ENCODE results near the gene CCT7. TPM values are rescaled to one million over a fixed set of nuclear protein-coding genes. Genes with fewer than 3 reads are reported as not detected.

CCT7 gene
- total and polyA plus RNA-seq, 2 donors (not counting 3 experiments of a cell fraction or from before 2014, with no cell fraction given) = 343 to 362 TPM

GRCh38 chr2:73260338-73260984 lies 26.4 kb downstream of the CCT7 start:
- ChIA-PET POLR2A (no interaction called here), CTCF (interaction anchor here (1.0 to 1.9 kb wide), 6 partner anchors 9 to 367 kb away, joined by 3 to 5 read pairs (median 4); no protein-coding TSS in a partner anchor)
- H3K9me3 ChIP-seq (replicated peaks; ENCODE audit: control insufficient read depth, insufficient read depth, low read length) = no peaks in the 10 kb centered on the region
- intact Hi-C loops (cut with micrococcal nuclease) (loop anchor here (5.0 kb wide), 1 partner anchor 98 kb away; no protein-coding TSS in a partner anchor), dilution Hi-C loops (cut with MboI; ENCODE audit: extremely low pct_ligation_motif_present, low sequenced_read_pairs) (no loop called here)
- TF ChIP-seq CTCF (IDR thresholded peaks at IDR 0.05; ENCODE audit: extremely low read depth in 1 of 2, insufficient read depth in 1 of 2, low read depth in 1 of 2, low read length in 2 of 2) = peak; percentile 39 to 64
- TF ChIP-seq JUN (IDR thresholded peaks at IDR 0.05; ENCODE audit: borderline replicate concordance, insufficient read depth, insufficient read length, low read depth) = no peak
- no peak for TF ChIP-seq MYC (IDR thresholded peaks at IDR 0.05; ENCODE audit: low read depth, low read length)
- TF ChIP-seq, protein P1, sequence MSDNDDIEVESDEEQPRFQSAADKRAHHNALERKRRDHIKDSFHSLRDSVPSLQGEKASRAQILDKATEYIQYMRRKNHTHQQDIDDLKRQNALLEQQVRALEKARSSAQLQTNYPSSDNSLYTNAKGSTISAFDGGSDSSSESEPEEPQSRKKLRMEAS (IDR thresholded peaks at IDR 0.05; ENCODE audit: insufficient read depth, insufficient read length) = peak; percentile 85
- no peak for TF ChIP-seq FOS (IDR thresholded peaks at IDR 0.05; ENCODE audit: borderline replicate concordance, insufficient read depth, low read length)
- no peak for TF ChIP-seq GATA2 (IDR thresholded peaks at IDR 0.05; ENCODE audit: insufficient read depth, insufficient read length, low read depth, low read length)
- no peaks in the 10 kb centered on the region for H3K27me3 ChIP-seq (ENCODE audit: control insufficient read depth in 2 of 2, insufficient read depth in 2 of 2, low read length in 2 of 2)
- H3K36me3 ChIP-seq (ENCODE audit: control insufficient read depth in 2 of 2, extremely low read depth in 1 of 2, insufficient read depth in 2 of 2, low read length in 2 of 2) = no peaks in the 10 kb centered on the region
- H3K79me2 ChIP-seq (ENCODE audit: control insufficient read depth, insufficient read depth, low read length) = no peaks in the 10 kb centered on the region
- H3K4me3 ChIP-seq (replicated peaks in 1 of 3; ENCODE audit: insufficient read depth in 1 of 3, low read depth in 1 of 3, low read length in 3 of 3) = no peak overlapping the region
- no TSS peak for BruUV-seq (replicated peaks)
- no peak overlapping the region for H3K4me2 ChIP-seq (ENCODE audit: insufficient read depth, low read length)
- DNase-seq (ENCODE audit: low read depth, low spot score) (peak; percentile 43), FAIRE-seq (peak; percentile 80)
- no peaks in the 10 kb centered on the region for H3K4me1 ChIP-seq (ENCODE audit: control insufficient read depth, extremely low read depth, insufficient read depth, low read length)
- H3K9me1 ChIP-seq (replicated peaks; ENCODE audit: control insufficient read depth, extremely low read depth, insufficient read depth, low read length) = no peaks in the 10 kb centered on the region
- H2AFZ ChIP-seq (ENCODE audit: low read depth, low read length) = no peak overlapping the region
- no peak overlapping the region for H3K9ac ChIP-seq (replicated peaks; ENCODE audit: extremely low read depth, insufficient read depth, low read length)
- H4K20me1 ChIP-seq (replicated peaks; ENCODE audit: control insufficient read depth, extremely low read depth, insufficient read depth, low read length) = no peaks in the 10 kb centered on the region
- H3K27ac ChIP-seq (ENCODE audit: insufficient read depth, low read depth, low read length) = no peak overlapping the region

Data from endothelial cell of umbilical vein (primary cell).